IMR-90 (cell line): Measurements from ENCODE around the gene TSR1. TPM values are rescaled to one million over a fixed set of nuclear protein-coding genes. Genes with fewer than 3 reads are reported as not detected.

Experiments used
- ATAC-seq: fragments of 200-7000 bp; cut with Tn5 transposase; 2 replicates; pipeline ENCODE4 v1.9.1; 2020; ENCODE audit warnings: low read depth, mild to moderate bottlenecking, moderate library complexity
- BruUV-seq: library from RNA; stranded (reverse); fragments of 400-500 nt; replicated peaks from 2 replicates; lab custom pipeline; 2021; lab: Mats Ljungman, UMichigan
- CTCF ChIA-PET: fragments of 300-600 bp; formaldehyde crosslinking; extraction: SDS; loops from one replicate; lab custom pipeline; 2021; ENCODE audit warnings: antibody characterized with exemption; lab: Yijun Ruan, JAX
- POLR2A ChIA-PET: fragments of 300-600 bp; sonication (Branson Sonifier 250); formaldehyde crosslinking; loops from one replicate; lab custom pipeline; 2022; ENCODE audit warnings: antibody characterized with exemption; ENCODE audit not compliant: unreplicated experiment; lab: Charles Lee
- DNase-seq: peaks from one replicate; pipeline ENCODE4 v3.0.0; 2013
- H2AFZ ChIP-seq: replicated peaks from 2 replicates; pipeline ENCODE3; 2013; ENCODE audit warnings: low read length, mild to moderate bottlenecking; ENCODE audit not compliant: poor library complexity
- H2AK5ac ChIP-seq: 2 replicates; pipeline ENCODE4 v1.6.1; 2013; ENCODE audit warnings: low read depth, low read length, inconsistent platforms
- H2AK9ac ChIP-seq: replicated peaks from 2 replicates; pipeline ENCODE3; 2013; ENCODE audit warnings: mild to moderate bottlenecking, low read depth, low read length, moderate library complexity; ENCODE audit not compliant: poor library complexity
- H2BK120ac ChIP-seq: 2 replicates; pipeline ENCODE4 v1.6.1; 2013; ENCODE audit warnings: low read depth, low read length, inconsistent platforms
- H2BK15ac ChIP-seq: 3 replicates; pipeline ENCODE4 v1.6.1; 2013; ENCODE audit warnings: low read depth, low read length, inconsistent platforms
- H2BK20ac ChIP-seq: 2 replicates; pipeline ENCODE4 v1.6.1; 2013; ENCODE audit warnings: low read depth, mild to moderate bottlenecking, inconsistent platforms, low read length, moderate library complexity
- H2BK5ac ChIP-seq: 2 replicates; pipeline ENCODE4 v1.6.1; 2013; ENCODE audit warnings: mild to moderate bottlenecking, low read depth, low read length, inconsistent platforms; ENCODE audit not compliant: poor library complexity, severe bottlenecking
- H3K14ac ChIP-seq: replicated peaks from 2 replicates; pipeline ENCODE4 v1.6.1; 2013; ENCODE audit warnings: low read depth, low read length, inconsistent platforms
- H3K18ac ChIP-seq: 2 replicates; pipeline ENCODE4 v1.6.1; 2013; ENCODE audit warnings: low read depth, low read length, control low read depth
- H3K23ac ChIP-seq: 2 replicates; pipeline ENCODE4 v1.6.1; 2013; ENCODE audit warnings: low read depth, low read length, inconsistent platforms
- H3K27ac ChIP-seq: 2 replicates; pipeline ENCODE4 v1.5.1; 2013; ENCODE audit warnings: mild to moderate bottlenecking, control low read depth, low read length; ENCODE audit not compliant: insufficient read depth
- H3K27me3 ChIP-seq: 2 replicates; pipeline ENCODE4 v1.6.1; 2013; ENCODE audit warnings: low read length; ENCODE audit not compliant: control insufficient read depth, insufficient read depth
- H3K36me3 ChIP-seq: 2 replicates; pipeline ENCODE4 v1.6.1; 2013; ENCODE audit warnings: low read length, mixed read lengths; ENCODE audit not compliant: control insufficient read depth, insufficient read depth
- H3K4ac ChIP-seq: 2 replicates; pipeline ENCODE4 v1.6.1; 2013; ENCODE audit warnings: low read depth, low read length, inconsistent platforms
- H3K4me1 ChIP-seq: 2 replicates; pipeline ENCODE4 v1.6.1; 2013; ENCODE audit warnings: low read length, mixed read lengths; ENCODE audit not compliant: control insufficient read depth, insufficient read depth
- H3K4me2 ChIP-seq: 2 replicates; pipeline ENCODE4 v1.6.1; 2013; ENCODE audit warnings: low read depth, mild to moderate bottlenecking, control low read depth, low read length, moderate library complexity
- H3K4me3 ChIP-seq: 2 replicates; pipeline ENCODE4 v1.5.1; 2013; ENCODE audit warnings: low read depth, mild to moderate bottlenecking, control low read depth, low read length, moderate library complexity; ENCODE audit not compliant: insufficient read depth
- H3K56ac ChIP-seq: 2 replicates; pipeline ENCODE4 v1.6.1; 2013; ENCODE audit warnings: low read length, inconsistent platforms; ENCODE audit not compliant: insufficient read depth; ENCODE audit errors: extremely low read depth
- H3K79me1 ChIP-seq, 2 experiments: 2 replicates each; pipeline ENCODE4 v1.6.1; 2013; ENCODE audit warnings: low read length in 2 of 2, inconsistent platforms in 1 of 2, low read depth in 1 of 2
- H3K9ac ChIP-seq: 2 replicates; pipeline ENCODE4 v1.6.1; 2013; ENCODE audit warnings: low read depth, low read length, control low read depth
- H3K9me1 ChIP-seq: 2 replicates; pipeline ENCODE4 v1.6.1; 2013; ENCODE audit warnings: low read length, inconsistent platforms; ENCODE audit not compliant: insufficient read depth
- H3K9me3 ChIP-seq: 2 replicates; pipeline ENCODE4 v1.6.1; 2013; ENCODE audit warnings: low read length; ENCODE audit not compliant: control insufficient read depth, insufficient read depth
- H4K20me1 ChIP-seq: 2 replicates; pipeline ENCODE4 v1.6.1; 2013; ENCODE audit warnings: low read length, inconsistent platforms; ENCODE audit not compliant: insufficient read depth
- H4K5ac ChIP-seq: 2 replicates; pipeline ENCODE4 v1.6.1; 2013; ENCODE audit warnings: mild to moderate bottlenecking, low read depth, low read length, control low read depth
- H4K8ac ChIP-seq, 2 experiments: 2 replicates each; pipeline ENCODE4 v1.6.1; 2013; ENCODE audit warnings: low read depth in 2 of 2, low read length in 2 of 2, control low read depth in 1 of 2, inconsistent platforms in 1 of 2
- H4K91ac ChIP-seq: 2 replicates; pipeline ENCODE4 v1.6.1; 2013; ENCODE audit warnings: low read depth, low read length, inconsistent platforms; ENCODE audit not compliant: insufficient read depth
- CHD1 ChIP-seq: IDR thresholded peaks from 2 replicates; pipeline ENCODE4 v1.6.1; 2012; ENCODE audit warnings: low read depth, low read length, improper control_type of control experiment
- MAZ ChIP-seq: IDR thresholded peaks from 2 replicates; pipeline ENCODE4 v1.6.1; 2012; ENCODE audit warnings: low read depth, mild to moderate bottlenecking, low read length, improper control_type of control experiment, moderate library complexity, borderline replicate concordance
- NFE2L2 ChIP-seq: fragments of 150-350 bp; IDR thresholded peaks from 2 replicates; pipeline ENCODE4 v1.6.1; 2016; ENCODE audit warnings: low read depth, mild to moderate bottlenecking, low read length
- POLR2A ChIP-seq: IDR thresholded peaks from 2 replicates; pipeline ENCODE4 v1.6.1; 2012; ENCODE audit warnings: mild to moderate bottlenecking, low read depth, low read length
- RAD21 ChIP-seq: IDR thresholded peaks from 2 replicates; pipeline ENCODE4 v1.6.1; 2012; ENCODE audit warnings: low read length, improper control_type of control experiment
- RFX5 ChIP-seq: IDR thresholded peaks from 2 replicates; pipeline ENCODE4 v1.8.0; 2012; ENCODE audit warnings: low read depth, mild to moderate bottlenecking, low read length, moderate library complexity
- WGBS, 2 experiments: methylation state at CpG; one replicate each; pipeline versions ENCODE4 v1.1.5 to v1.1.7; 2013; ENCODE audit warnings: missing lambda C conversion rate in 2 of 2; ENCODE audit not compliant: insufficient read length in 1 of 2; ENCODE audit errors: extremely low coverage in 2 of 2; 5-methylcytosine and 5-hydroxymethylcytosine counted together
- dilution Hi-C: fragments of 300-500 bp; cut with HindIII; formaldehyde crosslinking; loops from one replicate; pipeline ENCODE4 v1.14.3; 2018; ENCODE audit warnings: low sequenced_read_pairs; ENCODE audit not compliant: unreplicated experiment
- in situ Hi-C: fragments of 300-500 bp; cut with MboI; formaldehyde crosslinking; loops from 3 replicates; pipeline ENCODE4 v1.14.3; 2019; ENCODE audit warnings: low sequenced_read_pairs, inconsistent platforms, mixed read lengths
- intact Hi-C: fragments of 100-400 bp; cut with micrococcal nuclease; formaldehyde crosslinking; loops from 2 replicates; pipeline ENCODE4 v1.10.0; 2022
- polyA plus RNA-seq, 3 experiments: library from polyadenylated mRNA; depleted of rRNA; stranded (reverse); fragments of >200 nt; gene quantifications; 2 replicates each; pipeline ENCODE4 v1.2.3, GENCODE V29; 2012; ENCODE audit warnings: low replicate concordance in 1 of 3
- total RNA-seq: library from RNA; depleted of rRNA; stranded (reverse); fragments of >200 nt; gene quantifications from 2 replicates; pipeline ENCODE4 v1.2.3, GENCODE V29; 2012

The TSR1 gene
- total and polyA plus RNA-seq, 2 of the 4 experiments (the other 2 are of a cell fraction) = 22.6 to 72.6 TPM

- ATAC-seq (peak; percentile 72), DNase-seq (peak; percentile 44)
- H3K4me2 ChIP-seq = peak overlapping the region; percentile 95
- intact Hi-C loops (loop anchor here (5.0 kb wide), 1 partner anchor 285 kb away; no protein-coding TSS in a partner anchor), dilution Hi-C loops (no loop called here), in situ Hi-C loops (no loop called here)
- H4K91ac ChIP-seq = no peak overlapping the region
- peaks cover 22% of the 10 kb centered on the region for H3K36me3 ChIP-seq
- no peak overlapping the region for H3K56ac ChIP-seq
- WGBS, 2 experiments = 0% methylated on average over 24 of the region's 92 CpGs; no CpG with 5 or more reads in 1 of the 2 experiments
- peak overlapping the region; percentile 50 for H3K23ac ChIP-seq
- peaks cover 11% of the 10 kb centered on the region for H3K4me1 ChIP-seq
- peaks cover 38 to 70% of the 10 kb centered on the region in 2 experiments for H3K79me1 ChIP-seq
- peak overlapping the region in 1 of 2 experiments; percentile 90; a peak in 2 of 4 replicates for H4K8ac ChIP-seq
- H4K5ac ChIP-seq = 0 out of 2 replicates have a peak overlapping the region, but pooled peaks have one; percentile 28
- H2AFZ ChIP-seq = peak overlapping the region; percentile 98
- H2BK5ac ChIP-seq = peak overlapping the region; percentile 66
- H4K20me1 ChIP-seq = peaks cover 15% of the 10 kb centered on the region
- no peaks in the 10 kb centered on the region for H3K27me3 ChIP-seq
- no peak overlapping the region for H2BK15ac ChIP-seq
- TF ChIP-seq RAD21 (no peak), CHD1 (0 out of 2 replicates have a peak, but pooled peaks have one; percentile 46), RFX5 (no peak), NFE2L2 (no peak), POLR2A (0 out of 2 replicates have a peak, but pooled peaks have one; percentile 55), MAZ (peak; percentile 36; the same call in 1 of the 2 replicates)
- H3K18ac ChIP-seq = no peak overlapping the region
- H3K4ac ChIP-seq = peak overlapping the region; percentile 59
- H2BK20ac ChIP-seq = no peak overlapping the region
- H2BK120ac ChIP-seq = no peak overlapping the region
- no TSS peak for BruUV-seq
- H3K14ac ChIP-seq = peak overlapping the region; percentile 92
- no peaks in the 10 kb centered on the region for H3K9me3 ChIP-seq
- peaks cover 9% of the 10 kb centered on the region; the same call in 1 of the 2 replicates for H3K9me1 ChIP-seq
- H3K4me3 ChIP-seq = peak overlapping the region; percentile 65
- peak overlapping the region; percentile 92 for H2AK9ac ChIP-seq
- peak overlapping the region; percentile 62; the same call in 1 of the 2 replicates for H3K27ac ChIP-seq
- peak overlapping the region; percentile 76 for H3K9ac ChIP-seq
- ChIA-PET POLR2A (no interaction called here), CTCF (interaction anchor here (1.5 kb wide), 1 partner anchor 79 kb away, joined by 4 read pairs; no protein-coding TSS in a partner anchor)
- H2AK5ac ChIP-seq = peak overlapping the region; percentile 38
These were observed 1.5 kb upstream of the TSR1 start for GRCh38 chr17:2337544-2338314.
